OCI-M1 (cell line): ENCODE measurements around the gene PLG.
"Not testable (repeated sequence)": the region's sequence is repeated elsewhere in the genome, so short reads cannot be mapped to it uniquely, and the experiment has no call there.

ENCODE experiments used
- DNase-seq: peaks from one replicate; lab custom pipeline; 2025; lab: John Stamatoyannopoulos, UW

Gene PLG

DNA sequence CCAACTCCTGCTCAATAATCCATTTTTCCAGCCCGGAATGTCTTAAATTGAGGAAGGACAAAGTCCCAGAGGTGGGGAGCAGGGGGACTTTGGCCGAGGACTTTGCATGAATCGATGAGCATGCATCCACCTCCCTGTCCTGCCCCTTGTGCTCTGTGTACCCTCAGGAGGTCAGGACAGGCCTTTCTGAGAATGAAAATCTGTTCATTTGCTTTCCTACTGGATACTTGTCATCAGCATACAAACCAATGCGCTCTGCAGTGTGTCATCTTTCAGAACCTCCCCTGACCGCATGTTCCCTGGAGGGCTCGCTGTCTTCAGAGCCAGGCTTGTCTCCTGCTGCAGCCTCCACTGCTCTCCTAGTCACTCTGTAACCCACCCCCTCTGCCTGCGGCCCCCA, 2.6 kb downstream of the PLG start:
- DNase-seq: not testable (repeated sequence)

DNA sequence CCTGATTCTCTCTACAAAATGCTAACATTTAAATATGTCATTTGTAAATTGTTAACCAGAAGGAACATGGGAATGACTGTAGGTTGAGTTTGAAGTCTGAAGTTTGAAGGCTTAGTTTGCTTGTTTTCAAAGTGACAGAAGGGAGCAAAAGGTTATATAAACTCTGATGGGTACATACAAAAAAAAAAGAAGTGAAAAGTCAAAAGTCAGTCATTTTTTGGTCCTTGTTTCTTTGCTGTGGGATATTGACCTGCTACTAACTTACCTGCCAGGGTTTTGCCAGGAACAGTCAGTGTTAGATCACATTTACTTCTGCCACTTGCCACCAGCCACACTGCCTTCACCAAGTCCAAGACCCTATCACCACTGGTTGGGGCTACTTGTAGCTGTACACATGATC, 6.9 kb downstream of the PLG start:
- not testable (repeated sequence) for DNase-seq

DNA sequence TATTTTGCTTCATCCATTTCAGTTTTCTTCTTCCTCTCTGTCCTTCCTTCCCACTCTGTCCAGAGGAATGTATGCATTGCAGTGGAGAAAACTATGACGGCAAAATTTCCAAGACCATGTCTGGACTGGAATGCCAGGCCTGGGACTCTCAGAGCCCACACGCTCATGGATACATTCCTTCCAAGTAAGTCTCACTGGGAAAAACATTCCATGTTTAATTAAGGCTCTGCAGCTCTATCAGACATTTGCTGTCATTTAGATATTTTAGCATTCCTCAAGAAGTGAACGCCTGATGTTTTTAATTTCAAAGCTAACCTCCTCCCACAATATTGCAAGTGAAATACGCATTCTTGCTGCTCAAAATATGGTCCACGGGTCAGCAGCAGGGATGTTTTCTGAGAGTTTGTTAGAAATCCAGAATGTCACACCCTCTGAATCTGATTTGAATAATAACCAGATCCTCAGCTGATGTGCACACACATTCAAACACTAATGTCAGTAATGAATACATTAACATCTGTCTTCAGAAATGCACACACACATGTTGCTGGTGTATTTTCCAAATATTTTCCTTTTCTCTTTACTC, 12.8 kb downstream of the PLG start:
- no peak for DNase-seq

DNA sequence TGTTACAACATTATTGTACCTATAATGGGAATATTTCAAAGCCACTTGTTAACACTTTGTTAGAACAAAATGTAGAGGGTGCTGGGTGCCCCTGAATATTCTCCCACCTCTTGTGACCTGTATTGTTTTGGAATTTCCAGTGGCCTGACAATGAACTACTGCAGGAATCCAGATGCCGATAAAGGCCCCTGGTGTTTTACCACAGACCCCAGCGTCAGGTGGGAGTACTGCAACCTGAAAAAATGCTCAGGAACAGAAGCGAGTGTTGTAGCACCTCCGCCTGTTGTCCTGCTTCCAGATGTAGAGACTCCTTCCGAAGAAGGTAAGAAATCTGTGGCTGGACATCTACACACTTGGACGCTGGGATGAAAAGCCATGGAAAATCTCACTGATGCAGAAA, 28.9 kb downstream of the PLG start:
- peak; percentile 23 for DNase-seq

DNA sequence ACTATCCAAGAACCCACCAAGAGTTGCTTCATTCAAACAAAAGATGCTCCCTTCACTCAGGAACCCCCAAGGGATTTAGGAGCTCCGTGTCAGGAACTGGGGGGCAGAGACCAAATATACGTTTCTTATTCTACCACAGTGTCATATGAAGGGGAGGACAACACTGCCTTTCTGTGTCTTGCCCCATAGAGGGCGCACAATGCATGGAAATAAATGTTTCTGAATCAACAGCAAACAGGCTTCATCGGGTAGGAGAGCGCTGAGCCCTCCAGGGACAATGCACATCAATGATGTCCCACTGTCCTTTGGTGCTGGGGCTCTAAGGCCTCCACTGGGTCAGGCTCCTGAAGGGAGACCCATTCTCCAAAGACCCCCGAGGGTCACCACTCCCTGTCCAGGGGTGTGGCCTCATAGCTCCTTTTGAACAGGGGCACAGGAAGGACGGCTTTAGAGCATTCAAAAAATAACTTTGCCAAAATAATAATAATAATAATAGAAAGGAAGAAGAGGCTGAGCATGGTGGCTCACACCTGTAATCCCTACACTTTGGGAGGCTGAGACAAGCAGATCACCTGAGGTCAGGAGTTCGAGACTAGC, 31.1 kb downstream of the PLG start:
- DNase-seq: peak; percentile 64

DNA sequence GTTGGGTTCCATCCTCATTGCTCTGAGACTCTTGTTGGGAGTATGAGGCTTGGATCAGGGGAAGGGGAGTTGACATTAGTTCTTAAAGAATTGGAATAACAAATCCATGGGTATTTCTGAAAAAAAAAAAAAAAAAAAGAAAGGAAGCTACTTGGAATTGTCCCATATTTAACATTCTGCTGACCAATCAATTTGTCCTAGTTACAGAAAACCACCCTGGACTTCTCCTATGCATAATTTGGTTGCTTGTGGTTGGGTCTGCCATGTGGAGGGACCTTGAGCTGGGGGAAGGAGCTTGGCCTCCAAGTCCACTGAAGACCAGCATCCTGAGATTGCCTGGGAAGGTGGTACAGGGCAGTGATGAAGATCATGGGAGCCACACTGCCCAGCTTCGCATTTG, 32.6 kb downstream of the PLG start:
- DNase-seq: no peak

DNA sequence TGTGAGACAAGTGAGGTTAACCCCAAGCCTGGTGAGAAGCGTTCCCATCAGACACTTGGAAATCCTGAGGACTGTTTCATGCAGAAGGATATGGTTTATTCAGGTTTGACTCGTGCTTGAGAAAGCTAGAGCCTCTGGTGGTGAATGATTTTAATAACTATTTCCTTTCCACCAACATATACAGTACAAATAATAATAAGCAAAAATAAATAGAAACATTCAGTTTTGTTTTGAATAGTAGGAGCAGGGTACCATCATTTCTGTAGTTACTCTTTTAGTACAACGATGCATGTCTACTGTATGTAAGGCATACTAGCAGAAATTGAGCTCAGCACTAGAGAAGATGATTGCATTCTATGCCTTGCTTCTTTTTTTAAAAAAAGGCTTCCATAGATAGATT, 33.5 kb downstream of the PLG start:
- DNase-seq: no peak

DNA sequence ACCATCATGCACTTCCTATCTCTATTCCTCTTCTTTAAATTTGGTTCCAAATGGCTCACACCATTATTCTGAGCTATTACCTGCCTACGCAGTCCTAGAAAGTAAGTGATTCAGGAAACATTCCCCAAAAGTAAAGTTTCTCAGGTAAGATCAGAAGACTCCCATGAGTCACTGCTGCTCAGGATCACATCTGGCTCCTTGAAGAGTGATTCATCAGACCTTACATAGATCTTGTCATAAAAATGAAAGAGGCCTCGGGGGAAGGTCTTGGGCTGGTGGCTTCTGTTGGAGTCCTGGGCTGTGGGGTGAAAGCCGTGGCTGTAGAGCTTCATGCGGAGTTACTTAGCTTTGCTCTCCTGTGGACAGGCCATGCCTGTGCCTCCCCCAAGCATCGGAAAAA, 35.9 kb downstream of the PLG start:
- no peak for DNase-seq

DNA sequence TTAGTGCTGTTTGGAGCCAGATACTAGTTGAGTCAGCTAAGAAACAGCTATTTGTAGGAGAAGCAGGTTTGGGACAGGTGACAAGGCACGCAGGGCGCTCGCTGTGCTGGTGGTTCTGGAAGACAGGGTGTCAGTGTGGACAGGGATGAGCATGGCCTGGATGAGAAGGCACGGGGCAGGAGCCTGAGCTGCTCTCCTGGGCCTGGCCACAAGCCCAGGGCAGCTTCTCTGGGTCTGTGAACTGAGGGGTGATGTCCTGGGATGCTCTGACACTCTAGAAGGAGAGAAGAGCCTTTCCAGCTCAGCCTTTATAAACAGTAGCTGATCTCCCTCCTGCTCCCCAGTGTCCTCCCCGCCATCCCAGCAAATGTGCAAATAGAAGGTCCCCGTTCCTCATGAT, 37.9 kb downstream of the PLG start:
- no peak for DNase-seq

DNA sequence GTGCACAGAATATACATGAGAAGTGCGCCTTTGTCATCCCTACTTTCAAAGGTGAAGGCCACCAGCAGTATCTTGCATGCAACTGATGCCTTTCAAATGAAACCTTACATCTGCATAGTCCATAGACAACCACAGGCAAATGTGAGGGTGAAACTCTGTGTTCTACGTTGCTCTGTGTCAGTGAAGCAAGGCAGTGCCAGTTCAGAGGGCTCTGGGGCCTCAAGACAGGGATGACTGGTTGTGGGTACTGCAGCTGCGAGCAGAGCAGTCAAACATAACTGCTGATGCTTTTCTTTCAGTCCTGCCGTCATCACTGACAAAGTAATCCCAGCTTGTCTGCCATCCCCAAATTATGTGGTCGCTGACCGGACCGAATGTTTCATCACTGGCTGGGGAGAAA, 39.0 kb downstream of the PLG start:
- DNase-seq: not testable (repeated sequence)

DNA sequence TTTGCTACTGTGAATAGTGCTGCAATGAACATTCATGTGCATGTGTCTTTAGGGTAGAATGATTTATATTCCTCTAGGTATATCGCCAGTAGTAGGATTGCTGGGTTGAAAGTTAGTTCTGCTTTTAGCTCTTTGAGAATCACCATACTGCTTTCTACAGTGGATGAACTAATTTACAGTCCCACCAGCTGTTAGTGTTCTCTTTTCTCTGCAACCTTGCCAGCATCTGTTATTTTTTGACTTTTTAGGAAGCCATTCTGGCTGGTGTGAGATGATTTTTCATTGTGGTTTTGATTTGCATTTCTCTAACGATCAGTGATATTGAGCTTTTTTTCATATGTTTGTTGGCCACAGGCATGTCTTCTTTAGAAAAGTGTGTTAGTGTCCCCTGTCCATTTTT, 40.0 kb downstream of the PLG start:
- DNase-seq: no peak

DNA sequence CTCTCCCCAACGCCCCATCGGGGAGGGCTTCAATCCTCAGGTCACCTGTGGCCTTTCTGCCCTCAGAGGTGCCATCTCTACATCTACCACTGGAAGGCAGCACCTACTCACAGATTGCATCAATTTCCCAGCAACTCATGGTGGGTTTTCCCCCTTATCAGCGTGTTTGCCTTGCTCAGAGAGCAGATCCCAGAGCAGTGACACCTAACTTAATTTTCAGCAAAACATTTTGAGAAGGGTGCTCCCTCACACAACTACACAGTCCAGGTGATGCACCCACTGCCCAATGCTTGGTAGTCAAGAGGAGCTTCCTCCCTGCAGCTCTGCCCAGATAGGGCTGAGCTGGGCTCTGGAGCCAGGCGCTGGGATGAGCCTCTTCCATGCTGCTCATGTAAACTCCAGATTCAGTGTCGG, 48.2 kb downstream of the PLG start:
- peak; percentile 19 for DNase-seq

DNA sequence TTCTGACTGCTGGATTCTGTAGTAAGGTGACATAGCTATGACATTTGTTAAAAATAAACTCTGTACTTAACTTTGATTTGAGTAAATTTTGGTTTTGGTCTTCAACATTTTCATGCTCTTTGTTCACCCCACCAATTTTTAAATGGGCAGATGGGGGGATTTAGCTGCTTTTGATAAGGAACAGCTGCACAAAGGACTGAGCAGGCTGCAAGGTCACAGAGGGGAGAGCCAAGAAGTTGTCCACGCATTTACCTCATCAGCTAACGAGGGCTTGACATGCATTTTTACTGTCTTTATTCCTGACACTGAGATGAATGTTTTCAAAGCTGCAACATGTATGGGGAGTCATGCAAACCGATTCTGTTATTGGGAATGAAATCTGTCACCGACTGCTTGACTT, 51.2 kb downstream of the PLG start:
- DNase-seq: not testable (repeated sequence)

DNA sequence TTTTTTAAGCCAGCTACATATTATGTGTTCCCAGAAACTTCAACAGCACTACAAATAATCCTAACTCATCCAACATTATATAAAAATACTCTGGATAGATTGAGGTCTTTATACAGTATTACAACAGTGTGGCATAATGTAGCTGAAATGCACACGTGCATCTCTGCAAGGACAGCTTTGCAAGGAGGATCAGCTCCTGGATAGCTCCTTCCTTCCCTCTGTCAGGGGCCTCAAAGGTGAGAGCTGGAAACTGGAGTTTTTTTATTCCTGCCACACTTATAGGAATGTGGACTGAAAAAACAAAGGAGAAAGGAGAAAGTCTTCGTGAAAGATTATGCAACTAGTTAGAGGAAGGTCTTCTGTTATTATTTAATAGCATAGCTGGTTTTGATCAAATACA, 53.1 kb downstream of the PLG start:
- DNase-seq: no peak

DNA sequence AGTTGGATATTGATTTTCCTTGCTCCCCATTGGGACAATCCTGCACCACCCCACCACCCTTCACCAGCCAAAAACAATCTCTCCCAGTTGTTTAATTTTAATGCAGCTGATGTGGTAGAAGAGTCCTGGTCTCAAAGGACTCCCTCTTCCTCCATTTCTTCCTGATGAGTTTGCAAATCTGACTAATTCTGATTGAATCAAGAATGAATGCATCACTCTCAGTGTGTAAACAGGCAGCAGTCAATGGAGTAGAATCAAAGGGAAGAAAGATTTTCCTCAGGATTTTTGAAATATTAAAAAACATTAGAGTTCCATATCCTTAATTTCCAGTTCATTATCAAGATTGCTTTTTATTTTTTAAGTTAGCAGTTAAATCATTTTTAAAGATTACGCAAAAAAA, 54.0 kb downstream of the PLG start:
- no peak for DNase-seq

DNA sequence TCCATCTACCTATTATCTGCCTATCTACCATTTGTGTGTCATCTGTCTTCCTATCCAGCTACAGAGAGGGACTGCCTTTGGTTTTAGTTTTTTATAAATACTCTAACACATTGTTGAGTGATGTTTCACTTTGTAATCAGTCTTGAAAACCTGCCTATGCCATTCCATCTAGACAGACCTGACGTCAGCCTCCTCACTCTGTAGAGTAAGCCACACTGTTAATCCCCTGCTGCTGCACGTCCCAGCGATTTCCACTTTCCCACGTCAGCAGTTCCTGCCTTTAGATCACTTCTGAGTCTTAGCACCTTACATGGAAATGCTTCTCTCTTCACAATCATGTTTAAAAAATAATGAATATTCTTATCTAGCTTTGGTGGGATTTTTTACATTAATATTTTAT, 54.8 kb downstream of the PLG start:
- no peak for DNase-seq

DNA sequence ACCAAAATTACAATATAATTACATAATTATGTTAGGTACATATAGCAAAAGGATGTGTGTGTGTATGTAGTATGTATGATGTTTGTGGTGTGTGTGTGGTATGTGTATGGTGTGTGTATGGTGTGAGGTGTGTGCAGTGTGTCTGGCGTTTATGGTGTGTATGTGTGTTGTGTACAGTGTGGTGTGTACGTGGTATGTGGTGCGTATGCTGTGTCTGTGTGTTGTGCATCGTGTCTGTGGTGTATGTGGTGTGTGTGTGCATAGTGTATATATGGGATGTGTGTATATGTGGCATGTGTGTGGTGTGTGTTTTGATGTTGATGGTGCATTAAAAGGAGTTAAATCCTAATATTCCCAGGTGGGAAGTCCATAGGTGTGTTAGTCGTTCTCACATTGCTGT, 62.8 kb downstream of the PLG start:
- DNase-seq: no peak

DNA sequence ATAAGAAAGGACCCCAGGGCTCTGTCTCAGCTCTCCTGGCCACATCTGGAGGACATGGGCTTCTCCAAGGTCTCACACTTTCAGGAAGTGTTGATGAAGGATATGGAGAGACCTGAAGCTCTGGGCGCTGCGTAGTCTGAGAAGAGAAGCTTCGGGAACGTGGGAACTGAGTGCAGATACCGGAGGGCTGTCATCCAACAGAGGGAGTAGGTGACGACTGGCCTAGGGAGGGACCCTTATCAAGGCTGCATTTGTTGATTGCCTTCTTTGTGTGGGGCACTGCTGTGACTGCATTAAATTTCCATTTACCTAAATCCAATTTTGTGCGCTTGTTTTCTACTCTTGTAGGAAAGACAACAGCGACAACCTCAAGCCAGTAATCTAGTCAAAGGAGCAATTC, 63.4 kb downstream of the PLG start:
- no peak for DNase-seq

DNA sequence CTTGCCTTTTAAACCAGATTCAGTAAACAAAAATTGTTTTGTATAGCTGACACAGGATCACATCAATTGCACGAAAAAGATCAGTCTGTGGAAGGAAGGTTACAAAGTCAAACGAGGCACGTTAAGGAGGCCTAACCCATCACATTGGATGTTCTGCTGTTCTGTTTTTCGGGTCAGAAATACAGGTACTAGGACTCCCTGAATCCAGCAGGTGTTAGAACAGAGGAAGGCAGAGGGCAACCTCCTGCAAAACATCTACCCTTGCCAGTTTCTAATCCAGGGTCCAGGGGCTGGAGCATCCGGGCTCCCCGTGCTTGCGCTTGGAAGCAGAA, 64.6 kb downstream of the PLG start:
- DNase-seq: no peak

DNA sequence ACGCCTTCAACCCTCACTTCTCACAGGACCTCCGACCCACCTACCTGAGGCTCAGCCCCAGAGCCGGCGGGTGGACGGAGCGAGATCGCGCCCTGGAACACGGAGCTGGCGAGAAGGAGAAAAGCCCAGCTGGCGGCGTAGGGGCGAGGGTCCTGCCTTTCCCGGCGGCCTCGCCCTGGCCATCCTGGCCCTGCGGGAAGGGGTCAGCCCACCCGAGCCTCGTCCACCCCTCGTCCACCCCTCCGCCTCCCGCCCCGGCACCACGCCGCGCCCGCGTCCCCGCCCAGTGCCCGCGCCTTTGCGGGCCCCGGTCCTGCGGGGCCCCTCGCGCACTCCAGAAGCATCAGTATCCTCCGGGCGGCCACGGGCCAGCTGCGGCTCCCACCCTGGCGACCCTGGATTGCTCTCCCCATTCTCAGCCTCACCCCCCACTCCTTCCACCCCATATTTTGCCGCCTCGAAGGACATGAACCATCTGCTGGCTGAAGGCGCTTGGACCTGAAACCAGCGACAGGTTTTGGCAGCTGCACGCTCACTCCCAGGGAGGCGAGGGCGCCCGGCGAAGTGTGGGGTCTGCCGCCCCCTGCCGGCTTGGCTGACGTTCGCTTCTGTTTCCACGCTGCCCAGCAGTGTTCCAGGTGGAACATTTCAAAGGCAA, 65.1 kb downstream of the PLG start:
- no peak for DNase-seq

DNA sequence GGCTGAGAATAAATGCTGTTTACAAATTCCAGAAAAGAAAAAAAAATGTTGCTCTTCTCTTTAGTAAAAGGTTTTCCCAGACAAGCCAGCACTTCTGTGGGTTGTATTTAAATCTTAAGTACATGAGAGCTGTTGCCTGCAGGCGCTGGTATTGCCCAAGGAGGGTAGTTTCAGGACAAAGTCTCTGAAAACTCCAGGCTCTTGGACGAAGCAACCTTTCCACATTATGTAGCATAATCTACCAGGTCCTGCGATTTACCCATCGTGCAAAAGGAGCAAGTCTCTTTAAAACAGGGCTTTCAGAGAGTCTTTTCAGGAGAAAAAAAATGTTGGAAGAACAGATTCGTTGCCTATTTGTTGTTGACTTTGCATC, 65.6 kb downstream of the PLG start:
- no peak for DNase-seq

DNA sequence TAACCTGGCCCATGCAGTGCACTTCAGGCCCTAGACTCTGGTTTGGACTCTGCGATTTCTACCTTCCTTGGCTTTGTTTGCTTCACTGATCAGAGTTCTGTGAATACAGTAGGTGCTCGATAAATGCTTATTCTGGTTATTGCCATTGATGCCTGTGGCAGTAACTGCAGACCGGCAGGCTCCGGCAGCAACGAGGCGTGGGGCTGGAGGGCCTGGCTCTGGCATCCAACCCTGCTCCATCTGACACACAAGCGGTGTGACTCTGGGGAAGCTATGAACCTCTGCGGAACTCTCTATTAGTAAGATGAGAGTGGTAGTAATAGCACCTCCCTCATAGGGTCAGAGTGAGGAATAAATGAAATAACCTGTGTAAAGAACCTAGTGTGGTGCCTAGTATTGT, 66.1 kb downstream of the PLG start:
- no peak for DNase-seq

DNA sequence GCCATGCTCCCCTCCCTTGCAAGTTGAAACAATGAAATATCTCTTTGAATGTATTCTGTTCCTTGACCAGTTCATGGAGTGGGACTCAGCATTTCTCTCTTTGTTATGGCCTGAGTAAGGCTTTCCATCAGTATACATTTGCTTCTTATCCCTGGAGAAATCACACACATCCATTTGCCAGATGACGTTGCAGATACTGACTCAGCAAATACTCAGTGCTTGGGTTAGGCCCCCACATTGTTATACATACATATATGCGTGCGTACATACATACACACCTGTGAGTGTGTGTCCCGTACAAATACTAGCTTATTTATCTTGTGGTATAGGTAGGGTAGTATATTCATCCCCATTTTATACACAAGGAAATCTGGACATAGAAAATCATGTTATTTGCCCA, 72.4 kb downstream of the PLG start:
- no peak for DNase-seq
